HTERT RPE-1 (cell line): ENCODE measurements around the gene RAVER2.
"Not testable (repeated sequence)": the region's sequence is repeated elsewhere in the genome, so short reads cannot be mapped to it uniquely, and the experiment has no call there.

Source experiments
- in situ Hi-C: fragments of 300-500 bp; cut with MboI; formaldehyde crosslinking; loops from 4 replicates; pipeline ENCODE4 v1.14.3; 2020; ENCODE audit warnings: low sequenced_read_pairs

Gene RAVER2, protein sequence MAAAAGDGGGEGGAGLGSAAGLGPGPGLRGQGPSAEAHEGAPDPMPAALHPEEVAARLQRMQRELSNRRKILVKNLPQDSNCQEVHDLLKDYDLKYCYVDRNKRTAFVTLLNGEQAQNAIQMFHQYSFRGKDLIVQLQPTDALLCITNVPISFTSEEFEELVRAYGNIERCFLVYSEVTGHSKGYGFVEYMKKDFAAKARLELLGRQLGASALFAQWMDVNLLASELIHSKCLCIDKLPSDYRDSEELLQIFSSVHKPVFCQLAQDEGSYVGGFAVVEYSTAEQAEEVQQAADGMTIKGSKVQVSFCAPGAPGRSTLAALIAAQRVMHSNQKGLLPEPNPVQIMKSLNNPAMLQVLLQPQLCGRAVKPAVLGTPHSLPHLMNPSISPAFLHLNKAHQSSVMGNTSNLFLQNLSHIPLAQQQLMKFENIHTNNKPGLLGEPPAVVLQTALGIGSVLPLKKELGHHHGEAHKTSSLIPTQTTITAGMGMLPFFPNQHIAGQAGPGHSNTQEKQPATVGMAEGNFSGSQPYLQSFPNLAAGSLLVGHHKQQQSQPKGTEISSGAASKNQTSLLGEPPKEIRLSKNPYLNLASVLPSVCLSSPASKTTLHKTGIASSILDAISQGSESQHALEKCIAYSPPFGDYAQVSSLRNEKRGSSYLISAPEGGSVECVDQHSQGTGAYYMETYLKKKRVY

DNA sequence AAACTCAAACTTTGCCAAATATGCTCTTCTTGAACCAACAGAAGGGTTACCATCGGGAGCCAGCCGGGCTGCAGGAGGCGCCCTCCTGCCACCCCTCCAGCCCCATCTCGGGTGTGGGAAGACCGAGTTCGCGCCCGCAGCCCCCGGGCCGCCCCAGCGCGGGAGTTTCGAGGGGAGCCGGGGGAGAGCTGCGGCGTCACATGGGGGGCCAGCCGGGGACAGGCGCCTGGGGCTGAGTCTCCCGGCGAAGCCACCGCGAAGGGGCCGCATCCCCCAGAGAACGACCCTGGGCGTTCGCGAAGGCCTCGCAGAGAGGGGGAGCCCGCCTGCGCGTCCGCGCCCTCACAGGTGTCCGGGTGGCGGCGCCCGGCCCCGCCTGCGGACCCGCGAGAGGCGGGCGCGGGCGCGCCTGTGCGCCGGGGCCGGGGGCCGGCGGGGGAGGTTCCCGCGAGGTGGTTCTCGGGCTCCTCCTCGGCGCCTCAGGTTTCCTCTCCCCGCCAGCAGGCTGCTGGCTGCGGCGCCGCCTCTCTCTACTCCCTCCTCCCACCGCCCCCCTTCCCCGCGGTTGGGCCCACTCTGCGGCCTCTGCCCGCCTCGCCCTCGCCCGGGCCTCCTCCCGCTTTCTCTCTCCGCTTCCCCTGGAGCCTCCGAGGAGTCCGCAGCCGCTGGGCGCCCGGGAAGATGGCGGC lies at the start of gene RAVER2:
TSS of gene RAVER2 (plus strand) at position 584 of the 689 bp plus-strand sequence. CDS start at position 682, 98 bp downstream.
- in situ Hi-C loops = no loop called here

DNA sequence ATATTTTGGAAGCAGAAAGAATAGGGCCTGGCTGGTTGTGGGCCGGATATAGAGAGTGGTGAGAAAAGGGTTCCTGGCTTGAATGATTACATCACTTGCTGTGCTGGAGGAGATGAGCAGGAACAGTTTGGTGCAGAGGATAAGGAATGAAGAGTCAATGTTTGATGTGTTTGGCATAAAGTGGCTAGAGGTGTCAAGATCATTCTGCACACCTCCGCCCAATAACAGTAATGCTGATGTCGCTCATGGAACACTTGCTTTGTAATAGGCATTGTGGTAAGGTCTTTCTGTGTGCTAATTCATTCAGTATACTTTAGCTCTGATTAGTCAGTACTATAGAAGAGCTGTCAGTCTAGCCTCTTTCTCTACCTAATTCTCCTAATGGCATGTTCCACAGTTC lies 48.0 kb upstream of the RAVER2 start:
- in situ Hi-C loops = no loop called here

DNA sequence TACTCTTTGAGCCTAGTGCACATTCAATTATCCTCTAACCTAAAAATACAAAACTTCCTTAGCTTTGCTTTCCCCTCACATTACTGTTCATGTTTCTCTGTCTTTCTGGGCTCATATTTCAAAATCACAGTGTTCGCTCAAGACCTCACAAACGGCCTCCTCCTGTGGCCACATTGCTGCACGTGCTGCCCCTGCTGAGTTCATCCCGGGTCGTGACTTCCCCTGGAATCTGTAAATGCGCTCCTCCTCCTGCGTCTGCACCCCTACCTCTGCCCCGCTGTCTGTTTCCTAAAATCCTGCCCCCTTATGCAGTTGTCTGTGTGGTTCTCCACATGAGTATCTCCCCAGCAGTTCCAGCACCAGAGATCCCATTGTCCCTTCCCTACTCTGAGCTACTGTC lies 45.5 kb upstream of the RAVER2 start:
- in situ Hi-C loops = no loop called here

DNA sequence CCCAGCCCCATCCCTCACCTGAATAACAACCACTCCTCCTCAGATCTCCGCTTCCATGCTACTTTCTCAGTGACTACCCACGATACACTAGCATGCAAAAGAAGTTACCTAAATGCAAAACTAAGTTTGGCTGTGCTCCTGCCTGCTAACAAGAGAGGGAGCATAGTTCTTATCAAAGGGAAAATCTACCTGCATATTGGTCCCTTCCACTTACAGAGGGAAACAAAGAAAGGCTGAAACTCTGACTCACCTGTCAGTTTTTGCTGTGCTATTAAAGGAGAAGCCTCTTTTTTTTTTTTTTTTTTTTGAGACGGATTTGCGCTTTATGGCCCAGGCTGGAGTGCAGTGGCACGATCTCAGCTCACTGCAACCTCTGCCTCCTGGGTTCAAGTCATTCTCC lies 43.8 kb upstream of the RAVER2 start:
- in situ Hi-C loops = no loop called here

DNA sequence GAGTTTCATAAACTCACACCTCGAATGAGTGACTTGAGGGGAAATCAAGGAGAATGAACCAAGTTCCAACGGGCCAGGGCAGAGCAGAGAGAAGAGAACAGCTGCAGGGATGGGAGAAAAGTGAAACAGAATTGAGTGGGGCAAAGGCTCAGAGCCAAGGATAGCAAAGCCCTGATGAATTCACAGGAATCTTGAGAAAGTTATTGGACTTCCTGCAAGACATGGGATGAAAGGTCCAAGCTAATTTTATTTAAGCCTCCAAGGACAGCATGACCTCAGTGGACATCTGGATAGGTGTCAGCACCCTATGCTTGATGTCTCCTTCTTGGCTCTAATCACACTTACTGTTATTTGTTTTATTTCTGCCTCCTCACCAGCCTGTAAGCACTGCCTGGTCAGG lies 43.0 kb upstream of the RAVER2 start:
- in situ Hi-C loops = no loop called here

DNA sequence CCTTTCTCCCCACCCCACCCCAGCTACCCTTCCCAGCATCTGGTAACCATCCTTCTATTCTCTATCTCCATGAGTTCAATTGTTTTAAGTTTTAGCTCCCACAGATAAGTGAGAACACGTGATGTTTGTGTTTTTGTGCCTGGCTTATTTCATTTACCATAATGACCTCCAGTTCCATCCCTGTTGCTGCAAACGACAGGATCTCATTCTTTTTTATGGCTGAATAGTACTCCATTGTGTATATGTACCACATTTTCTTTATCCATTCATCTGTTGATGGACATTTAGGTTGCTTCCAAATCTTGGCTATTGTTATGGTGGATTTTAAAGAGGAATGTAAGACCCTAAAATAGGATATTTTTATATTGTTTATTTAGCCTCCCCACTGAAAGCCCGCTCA lies 42.2 kb upstream of the RAVER2 start:
- in situ Hi-C loops = not testable (repeated sequence)

DNA sequence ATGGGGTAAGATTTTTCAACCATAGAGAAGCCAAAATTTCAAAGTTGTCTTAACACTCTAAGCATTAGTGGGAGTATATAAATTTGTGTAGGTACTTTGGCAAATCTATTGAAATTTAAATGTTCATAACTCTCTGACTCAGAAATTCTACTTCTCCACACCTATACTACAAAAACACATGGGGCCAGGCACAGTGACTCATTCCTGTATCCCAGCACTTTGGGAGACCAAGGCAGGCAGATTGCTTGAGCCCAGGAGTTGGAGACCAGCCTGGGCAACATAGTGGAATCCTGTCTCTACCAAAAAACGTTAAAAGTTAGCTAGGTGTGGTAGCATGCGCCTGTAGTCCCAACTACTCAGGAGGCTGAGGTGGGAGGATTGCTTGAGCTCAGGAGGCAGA lies 41.3 kb upstream of the RAVER2 start:
- in situ Hi-C loops = no loop called here

DNA sequence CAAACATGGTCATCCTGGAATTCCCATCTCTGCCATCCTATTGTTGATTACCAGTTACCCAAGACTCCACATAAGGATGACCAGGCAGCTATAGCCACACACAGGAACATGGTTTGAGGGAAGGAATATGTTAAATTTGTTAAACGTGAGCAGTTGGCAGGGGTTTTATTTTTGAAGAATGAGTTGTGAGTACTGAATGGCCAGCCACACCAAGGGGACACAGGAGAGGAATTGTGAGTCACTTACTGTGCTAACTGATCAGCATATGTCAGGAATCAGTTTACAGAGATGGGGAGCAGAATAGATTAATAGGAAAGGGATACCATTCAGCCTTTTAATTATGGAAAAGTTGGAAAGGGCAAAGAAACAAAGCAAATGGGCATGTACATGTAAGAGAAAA lies 39.3 kb upstream of the RAVER2 start:
- in situ Hi-C loops = no loop called here

DNA sequence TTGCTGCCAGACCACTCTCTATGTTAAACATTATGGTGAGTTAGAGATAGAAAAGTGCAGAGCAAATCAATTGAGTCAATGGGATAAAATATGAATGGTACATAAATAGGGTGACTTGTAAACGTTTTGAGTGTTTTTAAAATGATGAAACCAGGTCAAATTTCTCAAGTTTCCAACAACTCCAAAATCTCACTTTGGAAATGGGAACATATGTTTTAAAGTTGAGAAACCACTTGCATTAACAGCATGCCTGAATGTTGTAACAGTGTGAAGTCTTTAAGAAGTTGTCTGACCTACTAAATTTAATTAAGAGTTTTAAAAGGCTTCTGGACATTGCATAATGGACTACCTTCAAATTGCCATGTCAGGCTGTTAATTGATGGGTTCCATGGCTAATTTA lies 33.6 kb upstream of the RAVER2 start:
- in situ Hi-C loops = no loop called here

DNA sequence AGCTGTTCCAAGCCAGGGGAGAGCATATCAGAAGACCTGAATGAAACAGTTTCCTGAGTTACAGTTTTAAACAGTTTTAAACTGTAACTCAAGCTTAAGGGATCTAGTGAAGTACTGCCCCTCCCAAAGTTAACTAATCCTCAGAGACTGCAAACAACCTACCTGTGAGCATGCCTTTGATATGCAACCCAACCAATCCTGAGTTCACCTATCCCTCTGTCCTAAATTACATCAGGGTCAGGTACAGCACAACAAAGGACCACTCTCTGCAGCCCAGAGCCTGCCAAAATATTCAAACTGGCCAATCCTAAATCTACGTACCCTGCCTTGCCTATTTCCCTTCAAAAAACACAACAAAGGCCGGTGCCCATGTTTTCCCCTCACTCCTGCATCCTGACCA lies 32.8 kb upstream of the RAVER2 start:
- in situ Hi-C loops = no loop called here

DNA sequence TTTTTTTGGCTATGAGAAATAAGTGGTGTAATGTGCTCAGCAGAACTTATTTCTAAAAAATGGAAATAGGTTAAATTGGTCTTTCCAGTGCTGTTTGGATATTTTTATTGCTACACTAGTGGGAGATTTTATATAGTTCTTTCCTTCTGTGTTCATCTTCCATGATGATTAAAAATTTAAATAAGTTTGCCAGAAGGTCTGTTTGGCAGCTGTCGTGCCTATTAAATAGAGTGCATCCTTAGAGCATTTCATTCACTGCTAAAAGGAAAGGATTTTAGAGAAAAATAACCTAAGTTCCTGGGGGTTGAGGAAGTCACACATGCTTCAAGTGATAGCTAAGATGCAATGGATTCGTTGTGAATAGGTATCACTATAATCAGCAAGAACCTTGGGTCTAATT lies 29.7 kb upstream of the RAVER2 start:
- in situ Hi-C loops = no loop called here

DNA sequence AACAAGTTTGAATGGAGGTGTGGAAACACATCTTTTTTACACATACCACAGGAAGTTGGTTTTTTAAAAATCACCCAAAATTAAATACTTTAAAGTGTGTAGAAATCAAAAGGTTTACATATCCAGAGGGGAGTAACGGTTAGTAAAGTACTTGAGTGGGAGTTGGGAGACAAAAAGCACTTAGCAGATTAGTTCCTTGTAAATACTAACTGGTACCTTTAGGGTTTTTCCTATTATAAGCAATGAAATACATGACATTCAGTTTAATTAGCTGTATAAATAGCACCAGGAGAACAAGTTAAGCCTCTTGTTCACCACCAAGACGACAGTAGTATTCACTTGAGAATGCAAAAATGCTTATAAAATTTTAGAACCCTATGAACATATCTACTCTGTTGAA lies 23.7 kb upstream of the RAVER2 start:
- in situ Hi-C loops = no loop called here

DNA sequence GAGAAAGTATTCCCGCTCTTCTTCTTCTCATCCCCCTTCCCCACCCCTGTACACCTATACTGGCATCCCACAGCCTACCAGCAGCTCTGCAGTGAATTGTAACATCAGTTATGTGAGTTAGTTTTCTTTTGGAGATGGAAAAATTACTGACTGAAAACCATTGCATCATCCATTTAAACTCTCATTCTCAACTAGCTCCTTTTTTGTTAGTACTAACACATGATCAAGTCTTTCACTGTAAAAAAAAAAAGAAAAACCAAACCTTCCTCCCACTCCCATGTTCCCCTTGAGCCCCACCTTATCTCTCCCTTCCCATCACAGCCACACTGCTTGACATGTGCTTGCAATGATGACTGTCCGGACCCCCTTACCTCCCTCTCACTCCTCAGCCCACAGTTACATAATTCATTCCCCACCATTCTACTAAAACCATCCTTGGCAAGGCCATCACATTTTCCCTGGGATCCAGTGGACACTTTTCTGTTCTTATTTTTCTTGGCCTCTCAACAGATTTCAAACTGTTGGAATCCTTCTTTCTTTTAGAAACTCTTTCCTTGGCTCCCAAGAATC lies 23.2 kb upstream of the RAVER2 start:
- in situ Hi-C loops = no loop called here

DNA sequence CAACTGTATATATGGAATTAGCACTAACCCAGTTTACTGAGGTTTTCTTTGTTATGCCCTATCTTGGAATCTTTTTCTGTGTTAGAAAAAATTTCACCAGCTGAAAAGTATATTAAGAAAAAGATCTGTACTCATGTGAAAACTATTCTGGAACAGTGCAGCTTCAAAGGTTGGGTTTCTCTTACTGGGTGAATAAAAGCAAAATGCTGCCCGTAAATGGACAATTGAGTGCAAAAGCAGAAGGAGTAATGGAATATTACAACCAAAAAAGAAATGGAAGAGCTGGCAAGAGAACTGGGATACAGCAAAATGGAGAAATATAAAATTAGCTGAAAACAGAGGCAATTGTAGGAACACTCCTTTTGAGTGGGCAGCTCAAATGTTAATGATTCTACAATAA lies 17.0 kb upstream of the RAVER2 start:
- in situ Hi-C loops = no loop called here

DNA sequence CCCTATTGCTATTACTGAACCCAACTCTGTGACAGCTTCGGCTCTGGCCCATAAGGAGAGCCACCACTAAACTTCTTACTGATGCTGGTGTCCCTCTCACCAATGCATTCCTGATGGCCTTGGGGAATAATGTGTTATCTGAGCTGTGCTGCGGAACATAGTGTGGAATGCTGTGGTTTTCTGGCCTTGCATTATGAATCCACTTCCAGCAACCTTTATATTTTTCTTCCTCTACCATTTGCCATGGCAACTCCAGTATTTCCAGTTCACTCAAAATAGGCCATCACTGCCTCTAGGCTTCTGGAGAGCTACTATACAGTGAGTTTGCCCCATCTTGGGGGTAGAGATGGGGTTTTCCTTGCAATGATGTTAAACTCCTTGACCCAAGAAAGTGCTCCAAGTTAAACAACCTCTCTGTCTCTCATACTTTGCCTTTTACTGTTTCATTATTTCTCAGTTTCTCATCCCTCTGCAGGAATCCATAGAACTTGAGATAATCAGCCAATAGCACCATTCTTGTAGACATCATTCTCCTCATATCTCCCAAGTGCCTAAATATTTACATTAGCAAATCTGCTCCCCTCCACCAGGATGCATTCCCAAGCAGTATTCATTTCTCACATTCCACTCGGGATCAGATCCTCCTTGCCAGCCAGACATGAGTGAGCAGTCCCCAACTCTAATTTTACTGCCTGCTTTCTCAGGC lies 11.1 kb upstream of the RAVER2 start:
- in situ Hi-C loops = no loop called here

DNA sequence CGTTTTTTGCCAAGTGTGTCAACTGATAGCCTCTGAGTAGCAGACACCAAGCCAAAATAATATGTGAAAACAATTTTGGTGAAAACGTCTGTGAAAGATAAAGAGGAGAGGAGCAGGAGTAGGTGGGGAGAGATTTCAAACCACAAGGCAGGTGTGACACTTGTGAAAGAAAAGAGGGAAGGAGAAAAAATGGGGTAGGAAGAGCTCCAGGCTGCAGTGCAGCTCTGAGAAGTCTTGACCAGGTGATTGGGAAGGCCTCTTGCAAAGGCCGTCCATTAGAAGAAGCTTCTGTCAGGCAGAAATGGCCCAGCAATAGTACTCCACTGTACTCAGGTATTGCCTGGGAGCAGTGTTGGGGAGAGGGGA lies 10.6 kb upstream of the RAVER2 start:
- in situ Hi-C loops = no loop called here

DNA sequence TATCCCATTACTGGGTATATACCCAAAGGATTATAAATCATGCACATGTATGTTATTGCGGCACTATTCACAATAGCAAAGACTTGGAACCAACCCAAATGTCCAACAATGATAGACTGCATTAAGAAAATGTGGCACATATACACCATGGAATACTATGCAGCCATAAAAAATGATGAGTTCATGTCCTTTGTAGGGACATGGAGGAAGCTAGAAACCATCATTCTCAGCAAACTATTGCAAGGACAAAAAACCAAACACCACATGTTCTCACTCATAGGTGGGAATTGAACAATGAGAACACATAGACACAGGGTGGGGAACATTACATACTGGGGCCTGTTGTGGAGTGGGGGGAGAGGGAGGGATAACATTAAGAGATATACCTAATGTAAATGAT lies 4.2 kb upstream of the RAVER2 start:
- in situ Hi-C loops = not testable (repeated sequence)

DNA sequence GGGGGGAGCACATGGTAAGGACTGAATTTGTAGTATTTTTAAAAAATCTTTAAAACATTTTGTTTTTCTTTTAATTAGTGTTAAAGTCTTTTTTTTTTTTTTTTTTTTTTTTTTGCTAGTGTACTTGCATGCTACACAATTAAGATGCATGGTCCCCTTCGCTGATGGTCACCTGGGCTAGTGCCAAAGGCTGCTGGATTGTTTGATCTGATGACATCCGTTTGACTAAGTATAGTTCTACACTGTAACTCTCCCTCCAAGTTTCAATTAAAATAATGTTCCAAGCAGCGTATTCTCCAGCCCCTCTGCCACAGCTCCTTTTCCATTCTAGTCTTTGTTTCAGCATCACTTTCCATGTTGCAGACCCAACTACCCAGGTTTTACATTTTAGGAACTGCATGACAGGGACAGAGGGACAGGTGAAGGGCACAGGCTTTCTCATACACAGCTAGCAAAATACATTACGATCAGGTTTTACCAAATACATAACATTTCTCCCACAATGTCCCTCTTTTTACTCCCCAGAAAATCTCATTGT lies 852 bp upstream of the RAVER2 start:
- in situ Hi-C loops = no loop called here

DNA sequence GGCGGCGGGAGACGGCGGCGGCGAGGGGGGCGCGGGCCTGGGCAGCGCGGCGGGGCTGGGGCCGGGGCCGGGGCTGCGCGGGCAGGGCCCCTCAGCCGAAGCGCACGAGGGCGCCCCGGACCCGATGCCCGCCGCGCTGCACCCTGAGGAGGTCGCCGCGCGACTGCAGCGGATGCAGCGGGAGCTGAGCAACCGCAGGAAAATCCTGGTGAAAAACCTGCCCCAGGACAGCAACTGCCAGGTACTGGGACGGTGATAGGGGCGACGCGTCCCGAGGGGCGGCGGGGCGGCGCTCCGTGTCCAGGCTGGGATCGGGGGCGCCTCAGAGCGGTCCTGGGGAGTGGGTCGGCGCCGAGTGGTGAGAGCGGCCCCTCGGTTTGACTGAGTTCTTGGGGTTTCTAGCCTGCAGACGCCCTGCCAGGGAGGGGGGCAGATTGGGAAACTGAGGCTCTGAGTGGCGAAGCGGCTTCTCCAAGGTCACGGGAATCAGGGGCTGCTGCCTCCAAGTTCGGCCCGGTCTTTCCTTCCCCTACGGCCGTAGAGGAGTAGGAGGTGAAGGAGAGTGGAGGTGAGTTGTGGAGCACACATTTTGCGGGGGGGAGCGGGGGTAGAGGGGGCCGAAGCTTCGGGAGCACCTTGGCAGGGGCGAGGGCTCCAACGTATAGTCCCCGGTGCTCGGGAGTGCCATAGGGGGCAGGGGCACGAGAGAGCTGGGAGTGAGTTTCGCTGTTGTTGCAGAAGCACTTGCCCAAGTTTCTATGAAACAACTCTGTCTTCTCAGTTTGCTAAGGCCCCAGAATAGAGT lies 508 bp downstream of the RAVER2 start:
- in situ Hi-C loops = no loop called here
